Transverse colon (tissue), 4 donors: ENCODE results near the gene PALLD.

Experiments used
- CTCF ChIP-seq, 5 experiments: fragments of 200-600 bp in 3 of 5; fragments of 450-650 bp in 2 of 5; sonication (generic) in 3 of 5; IDR thresholded peaks; 1 replicate in 2 of 5; 2 replicates in 3 of 5; pipeline ENCODE4 v1.5.1; 2016 to 2017; ENCODE audit warnings: antibody characterized with exemption in 5 of 5, inconsistent platforms in 3 of 5, mild to moderate bottlenecking in 2 of 5, moderate library complexity in 1 of 5
- EP300 ChIP-seq: sonication (generic); formaldehyde crosslinking; IDR thresholded peaks from one replicate; pipeline ENCODE4 v1.6.1; 2017; ENCODE audit warnings: antibody characterized with exemption, low read depth
- POLR2AphosphoS5 ChIP-seq, 3 donors: sonication (generic); formaldehyde crosslinking; IDR thresholded peaks; one replicate each; pipeline ENCODE4 v1.6.1; 2016; ENCODE audit warnings: antibody characterized with exemption in 3 of 3

GRCh38 chr4:168629566-168629965 lies 132.7 kb downstream of the PALLD start:
- TF ChIP-seq EP300 (no peak), CTCF (IDR thresholded peaks at IDR 0.05) (no peak), POLR2AphosphoS5 (IDR thresholded peaks at IDR 0.05) (no peak)
